NCI-H748 (cell line): ENCODE results near the gene PEX10.

Experiments used
- DNase-seq: peaks from one replicate; lab custom pipeline; 2025; ENCODE audit not compliant: unreplicated experiment; lab: John Stamatoyannopoulos, UW

The PEX10 gene

DNA sequence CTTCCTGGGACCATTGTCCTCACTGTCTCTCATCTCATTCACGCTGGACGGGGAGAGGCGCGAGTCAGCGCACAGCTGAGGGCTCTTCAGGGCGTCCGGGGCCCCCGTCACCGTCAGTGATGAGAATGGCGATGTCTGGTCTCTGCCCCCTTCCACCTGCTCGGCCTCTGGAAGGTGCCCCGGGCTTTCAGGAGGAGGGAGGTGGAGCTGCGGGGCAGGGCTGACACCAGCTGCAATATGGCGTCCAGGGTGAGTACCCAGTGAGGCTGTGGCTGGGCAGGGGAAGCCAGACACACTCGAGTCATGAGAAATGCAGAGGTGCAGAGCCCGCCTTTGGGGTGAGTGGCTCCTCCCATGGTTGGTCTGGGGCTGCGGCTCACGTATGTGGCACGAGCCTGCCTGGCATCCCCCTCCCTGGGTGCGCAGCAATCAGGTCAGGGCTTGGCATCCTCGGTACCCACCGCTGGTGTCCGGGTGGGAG, 36.1 kb downstream of the PEX10 start:
- DNase-seq = no peak

DNA sequence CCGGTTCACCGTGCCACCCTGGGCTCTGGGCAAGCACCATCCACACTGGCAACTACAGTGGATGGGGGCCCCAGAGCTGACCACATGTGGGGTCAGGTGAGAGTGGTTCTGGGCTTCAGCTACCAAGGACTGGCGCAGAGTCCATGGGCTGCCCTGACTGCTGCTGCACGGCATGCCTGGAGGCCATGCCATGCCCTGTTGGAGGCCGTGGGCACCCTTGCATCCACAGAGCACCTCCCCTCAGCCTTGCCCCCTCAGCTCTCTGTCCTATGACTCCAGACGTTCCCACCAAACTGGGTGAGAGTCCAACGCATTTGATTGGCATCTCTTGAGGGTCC, 36.5 kb downstream of the PEX10 start:
- no peak for DNase-seq

DNA sequence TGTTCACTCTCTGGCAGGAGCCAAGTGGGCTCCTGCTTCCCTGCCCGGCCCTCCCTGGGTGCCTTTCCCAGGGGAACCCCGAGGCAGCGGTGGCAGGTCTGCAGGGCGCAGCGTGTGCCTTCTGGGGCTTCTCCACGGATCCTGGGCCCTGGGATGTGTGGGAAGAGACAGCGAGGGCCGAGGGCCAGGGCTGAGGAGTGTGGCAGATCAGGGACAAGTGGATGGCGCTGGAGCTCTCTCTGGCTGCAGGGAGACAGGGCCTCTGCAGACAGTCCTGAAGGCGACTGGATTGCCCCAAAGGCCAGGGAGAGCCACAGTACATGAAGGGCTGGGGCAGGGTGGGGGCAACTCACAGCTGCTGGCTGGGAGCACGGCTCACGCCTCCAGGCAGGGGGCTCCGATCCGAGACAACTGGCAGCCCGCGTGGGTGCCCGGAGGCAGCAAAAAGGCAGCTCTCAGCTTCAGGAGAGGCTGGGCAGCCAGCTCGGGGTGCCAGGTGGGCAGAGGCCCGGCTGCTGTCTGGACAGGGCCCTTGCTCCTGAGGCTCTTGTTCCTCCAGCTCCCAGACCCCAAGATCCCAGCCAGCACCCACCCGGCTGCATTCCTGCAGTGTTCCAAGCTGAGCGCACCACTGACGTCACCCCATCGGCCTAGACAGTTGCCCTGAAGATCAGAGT, 37.0 kb downstream of the PEX10 start:
- DNase-seq = no peak

DNA sequence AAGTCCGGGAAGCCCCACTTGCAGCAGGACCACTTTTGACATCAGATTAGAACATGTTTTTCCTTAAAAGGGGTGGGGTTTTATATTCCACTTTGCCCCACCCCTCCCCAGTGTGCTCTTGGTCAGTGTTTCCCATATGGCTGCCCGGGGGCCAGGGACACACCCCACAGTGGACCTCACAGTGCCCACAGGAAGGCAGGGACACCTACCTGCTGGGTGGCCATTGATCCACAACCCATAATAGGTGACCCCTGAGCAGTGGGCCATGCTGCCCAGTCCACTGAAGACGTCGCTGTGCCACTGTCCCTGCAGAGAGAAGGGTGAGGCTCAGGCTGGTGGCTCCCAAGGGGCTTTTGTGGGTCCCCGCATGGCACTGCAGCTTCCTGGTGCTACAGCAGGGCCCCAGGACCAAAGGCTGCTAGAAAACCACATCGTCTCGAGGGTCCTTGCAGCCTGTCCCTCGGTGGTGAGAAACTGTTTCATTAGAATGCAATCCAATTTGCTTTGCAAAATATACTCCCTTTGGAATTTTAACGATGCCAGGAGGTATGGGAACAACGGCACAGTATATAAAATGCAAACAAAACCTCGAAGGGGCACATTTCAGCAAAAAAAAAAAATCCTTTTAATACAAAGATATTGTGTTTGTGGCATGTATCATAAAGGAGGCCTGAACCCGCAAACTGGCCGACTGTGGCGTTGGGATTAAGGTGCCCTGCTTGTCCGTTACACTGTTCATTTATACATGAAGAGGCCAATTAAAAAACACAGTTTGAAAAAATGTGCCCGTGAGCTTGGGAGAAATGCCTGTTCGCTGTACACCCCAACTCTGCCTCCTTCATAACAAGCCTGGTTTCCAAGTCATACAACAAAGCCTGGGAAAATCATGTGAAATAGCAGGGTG, 37.9 kb downstream of the PEX10 start:
- no peak for DNase-seq

DNA sequence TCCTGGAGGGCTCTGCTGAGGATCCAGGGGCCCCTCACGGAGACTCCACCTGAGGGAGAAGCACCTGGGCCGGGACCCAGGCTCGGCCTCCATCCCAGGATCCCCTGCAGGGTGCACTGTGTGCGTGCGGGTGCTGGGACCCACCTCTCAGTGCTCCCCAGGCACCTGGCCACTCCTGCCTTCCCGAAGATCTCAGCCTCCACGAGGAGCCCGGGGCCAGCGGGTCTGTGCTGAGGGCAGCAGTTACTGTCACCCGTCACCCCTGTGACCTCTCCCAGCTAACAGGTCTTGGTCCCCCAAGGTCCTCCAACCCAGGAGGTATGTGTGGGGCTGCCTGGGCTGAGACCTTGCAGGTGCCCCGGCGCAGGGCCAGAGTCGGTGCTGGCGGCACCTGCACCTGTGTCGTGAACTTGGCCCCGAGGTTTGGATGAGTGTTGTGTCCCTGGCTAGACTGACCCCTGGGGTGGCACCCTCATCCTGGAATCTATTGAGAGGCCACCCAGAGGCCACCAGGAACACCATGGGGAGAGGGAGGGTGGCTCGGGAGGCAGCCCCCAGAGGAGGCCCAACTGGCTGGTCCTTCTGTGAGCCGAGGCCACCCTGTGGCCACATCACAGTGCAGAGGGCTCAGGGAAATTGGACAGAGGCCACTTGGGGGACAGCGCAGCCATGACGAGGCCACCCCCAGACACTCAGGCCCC, 38.7 kb downstream of the PEX10 start:
- DNase-seq = no peak

DNA sequence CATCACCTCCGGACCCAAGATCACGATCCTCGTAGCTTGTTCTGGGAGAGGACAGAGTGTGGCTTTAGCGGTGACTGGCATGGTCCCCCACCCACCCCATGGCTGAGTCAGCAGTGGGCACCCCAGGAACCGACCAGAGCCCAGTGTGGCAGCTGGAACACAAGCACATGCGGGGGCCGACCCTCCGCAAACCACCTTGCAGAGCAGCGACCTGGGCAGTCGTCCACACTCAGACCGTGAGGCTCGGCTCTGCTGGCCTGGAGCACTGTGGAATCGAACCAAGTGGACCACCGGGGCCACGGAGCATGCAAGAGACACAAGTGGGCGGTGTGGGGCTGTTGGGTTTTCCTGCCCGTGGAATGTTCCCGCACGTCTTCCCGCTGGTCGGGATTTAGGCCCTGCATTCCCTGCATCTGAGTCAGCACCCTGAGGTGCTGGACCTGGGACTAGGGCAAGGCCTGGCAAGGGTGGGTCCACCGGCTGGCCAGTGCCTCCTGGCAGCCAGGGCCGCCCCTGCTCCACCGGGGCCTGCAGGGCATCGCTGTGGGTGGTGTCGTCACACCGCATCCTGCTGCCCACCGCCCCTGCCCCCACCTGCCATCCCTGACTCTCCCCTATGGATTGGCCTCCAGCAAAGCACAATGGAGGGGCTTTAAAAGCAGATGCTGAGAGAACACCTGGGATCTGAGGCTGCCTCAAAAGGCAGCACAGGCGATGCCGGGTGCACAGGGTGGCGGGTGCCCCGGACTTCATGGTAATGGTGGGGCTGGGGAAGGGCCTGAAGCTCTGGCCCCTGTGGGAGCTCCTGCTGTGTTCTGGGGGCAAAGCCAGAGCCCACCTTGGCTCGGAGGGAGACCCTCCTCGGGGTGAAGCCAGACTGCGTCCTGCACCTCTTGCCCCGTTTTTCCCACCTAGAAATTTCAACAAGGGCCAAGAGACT, 39.5 kb downstream of the PEX10 start:
- DNase-seq = no peak

DNA sequence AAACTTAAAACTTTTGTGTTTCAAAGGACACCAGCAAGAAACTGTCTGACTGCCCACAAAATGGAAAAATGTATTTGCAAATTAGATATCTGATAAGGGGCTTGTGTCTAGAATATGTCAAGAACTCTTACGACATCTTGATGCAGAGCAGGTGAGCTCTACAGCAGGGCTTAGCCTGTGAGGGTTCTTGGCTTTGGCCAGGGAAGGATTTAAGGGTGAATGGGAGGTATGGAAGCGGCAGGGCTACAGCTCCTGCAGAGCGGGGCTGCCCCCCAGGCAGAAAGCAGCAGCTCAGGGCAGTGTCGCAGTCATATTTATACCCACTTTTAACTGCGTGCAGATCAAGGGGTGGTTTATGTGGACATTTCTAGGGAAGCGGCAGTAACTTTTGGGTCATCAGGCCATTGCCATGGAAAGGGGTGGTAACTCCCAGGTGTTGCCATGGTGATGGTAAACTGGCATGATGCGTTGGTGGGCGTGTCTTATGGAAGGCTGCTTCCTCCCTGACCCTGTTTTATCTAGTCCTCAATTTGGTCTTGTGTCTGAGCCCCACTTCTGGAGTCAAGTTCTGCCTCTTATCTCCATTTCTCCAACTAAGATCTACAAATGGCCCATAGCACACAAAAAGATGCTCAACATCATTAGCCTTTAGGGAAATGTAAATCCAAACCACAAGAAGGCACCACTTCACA, 44.2 kb downstream of the PEX10 start:
- DNase-seq = no peak

DNA sequence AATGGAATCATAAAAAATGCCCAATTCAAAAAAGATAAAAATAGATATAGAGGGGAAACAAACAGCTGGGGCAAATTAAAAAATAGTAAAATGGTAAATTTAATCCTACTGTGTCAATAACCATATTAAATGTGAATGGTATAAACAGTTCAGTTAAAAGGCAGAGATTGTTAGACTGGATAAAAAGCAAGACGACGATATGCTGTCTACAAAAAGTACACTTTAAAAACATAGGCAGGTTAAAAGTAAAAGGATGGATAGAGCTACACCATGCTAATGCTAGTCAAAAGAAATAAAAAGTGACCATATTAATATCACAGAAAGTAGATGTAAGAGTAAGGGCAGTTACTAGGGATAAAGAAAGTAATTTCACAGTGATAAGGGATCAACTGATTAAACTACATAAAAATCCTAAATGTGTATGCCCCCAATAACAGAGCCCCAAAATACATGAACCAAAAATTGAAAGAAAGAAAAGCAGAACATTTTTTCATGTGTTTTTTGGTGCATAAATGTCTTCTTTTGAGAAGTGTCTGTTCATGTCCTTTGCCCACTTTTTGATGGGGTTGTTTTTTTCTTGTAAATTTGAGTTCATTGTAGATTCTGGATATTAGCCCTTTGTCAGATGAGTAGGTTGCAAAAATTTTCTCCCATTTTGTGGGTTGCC, 48.4 kb downstream of the PEX10 start:
- DNase-seq = no peak

DNA sequence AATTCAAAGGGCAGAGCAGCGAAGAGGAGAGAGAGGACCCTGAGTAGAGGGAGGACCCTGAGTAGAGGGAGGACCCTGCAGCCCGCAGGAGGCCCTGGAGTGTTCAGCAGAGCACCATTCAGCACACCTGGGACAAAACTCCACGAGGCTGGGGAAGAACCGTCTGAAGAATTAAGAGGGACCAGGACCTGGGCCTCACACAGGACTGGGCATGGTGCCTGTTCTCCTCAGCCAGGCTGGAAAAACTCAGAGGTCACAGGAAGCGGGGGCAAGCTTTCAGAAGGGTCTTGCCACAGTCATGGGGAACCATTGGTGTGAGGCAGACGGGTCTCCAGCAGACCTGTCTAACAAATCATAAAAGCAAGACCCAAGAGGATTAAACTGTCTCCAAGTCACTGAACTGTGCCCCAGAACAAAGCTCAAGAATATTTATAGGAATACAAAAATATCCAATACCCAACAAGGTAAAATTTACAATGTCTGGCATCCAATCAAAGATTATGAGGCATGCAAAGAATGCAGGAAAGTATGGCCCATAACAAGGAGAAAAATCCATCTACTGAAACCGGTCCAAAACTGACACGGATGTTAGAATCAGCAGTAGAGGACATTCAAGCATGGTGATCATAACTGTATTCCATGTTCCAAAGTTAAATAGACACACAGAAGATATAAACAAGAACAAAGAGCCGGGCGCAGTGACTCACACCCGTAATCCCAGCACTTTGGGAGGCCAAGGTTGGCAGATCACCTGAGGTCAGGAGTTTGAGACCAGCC, 51.6 kb downstream of the PEX10 start:
- DNase-seq = no peak

DNA sequence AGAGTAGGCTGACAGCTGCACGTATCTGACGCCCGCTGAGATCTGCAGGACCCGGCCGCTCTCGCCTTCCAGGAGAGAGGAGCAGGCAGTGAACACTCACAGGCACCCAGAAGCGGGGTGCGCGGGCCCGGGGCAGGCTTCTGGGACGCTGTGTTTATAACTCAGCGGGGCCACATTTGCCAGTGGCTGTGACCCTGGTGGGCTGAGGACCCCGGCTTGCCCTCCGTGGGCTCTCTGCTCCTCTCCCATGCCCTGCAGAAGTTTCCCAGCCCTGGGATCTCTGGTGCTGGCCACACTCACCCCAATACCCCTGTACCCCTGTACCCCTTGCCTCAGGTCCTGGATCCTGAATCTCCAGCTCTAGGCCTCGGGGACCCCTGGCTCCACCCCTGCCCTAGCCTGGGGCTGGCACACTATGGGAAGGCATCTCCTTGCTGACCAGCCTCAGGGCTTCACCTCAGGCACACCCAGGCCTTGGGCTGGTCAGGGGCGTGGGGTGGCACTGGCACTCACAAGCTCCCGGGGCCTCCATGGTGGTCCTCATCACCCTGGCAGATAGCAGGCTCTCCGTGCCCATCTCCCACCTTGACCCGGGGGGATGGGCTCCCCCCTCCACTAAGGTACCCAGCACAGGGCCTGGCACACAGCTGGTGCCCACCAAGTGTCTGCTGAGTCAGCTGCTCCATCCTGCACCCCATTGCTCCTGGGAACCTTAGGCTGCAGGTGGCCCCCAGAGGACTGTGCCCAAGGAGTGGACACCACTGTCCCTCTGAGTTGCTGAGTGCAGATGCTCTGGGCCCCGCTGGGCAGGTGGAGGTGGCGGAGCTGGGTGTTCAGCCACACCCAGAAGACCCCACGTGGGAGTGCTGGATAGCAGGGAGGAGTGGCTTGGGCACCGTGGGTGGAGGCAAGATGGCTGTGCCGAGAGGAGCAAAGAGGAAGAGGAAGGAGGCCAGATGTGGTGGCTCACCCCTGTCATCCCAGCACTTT, 53.4 kb downstream of the PEX10 start:
- DNase-seq = no peak

DNA sequence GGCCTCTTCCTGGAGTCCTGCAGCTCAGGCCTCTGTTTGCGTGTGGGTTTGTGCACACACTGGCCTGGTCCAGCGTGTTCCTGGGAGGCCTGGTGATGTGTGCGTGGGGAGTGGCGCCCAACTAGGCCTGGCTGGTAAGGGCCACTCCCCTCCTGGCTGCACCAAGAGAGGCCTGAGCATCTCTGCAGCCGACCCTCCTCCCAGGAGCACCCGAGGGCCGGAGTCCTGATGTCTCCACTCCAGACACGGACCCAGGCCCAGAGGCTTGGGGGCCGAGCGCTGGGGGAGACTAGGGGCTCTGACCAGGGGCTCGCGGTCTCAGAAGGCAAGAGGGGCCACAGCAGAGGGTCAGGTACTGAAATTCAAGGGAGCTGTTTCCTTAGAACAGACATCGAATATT, 54.3 kb downstream of the PEX10 start:
- DNase-seq = no peak

DNA sequence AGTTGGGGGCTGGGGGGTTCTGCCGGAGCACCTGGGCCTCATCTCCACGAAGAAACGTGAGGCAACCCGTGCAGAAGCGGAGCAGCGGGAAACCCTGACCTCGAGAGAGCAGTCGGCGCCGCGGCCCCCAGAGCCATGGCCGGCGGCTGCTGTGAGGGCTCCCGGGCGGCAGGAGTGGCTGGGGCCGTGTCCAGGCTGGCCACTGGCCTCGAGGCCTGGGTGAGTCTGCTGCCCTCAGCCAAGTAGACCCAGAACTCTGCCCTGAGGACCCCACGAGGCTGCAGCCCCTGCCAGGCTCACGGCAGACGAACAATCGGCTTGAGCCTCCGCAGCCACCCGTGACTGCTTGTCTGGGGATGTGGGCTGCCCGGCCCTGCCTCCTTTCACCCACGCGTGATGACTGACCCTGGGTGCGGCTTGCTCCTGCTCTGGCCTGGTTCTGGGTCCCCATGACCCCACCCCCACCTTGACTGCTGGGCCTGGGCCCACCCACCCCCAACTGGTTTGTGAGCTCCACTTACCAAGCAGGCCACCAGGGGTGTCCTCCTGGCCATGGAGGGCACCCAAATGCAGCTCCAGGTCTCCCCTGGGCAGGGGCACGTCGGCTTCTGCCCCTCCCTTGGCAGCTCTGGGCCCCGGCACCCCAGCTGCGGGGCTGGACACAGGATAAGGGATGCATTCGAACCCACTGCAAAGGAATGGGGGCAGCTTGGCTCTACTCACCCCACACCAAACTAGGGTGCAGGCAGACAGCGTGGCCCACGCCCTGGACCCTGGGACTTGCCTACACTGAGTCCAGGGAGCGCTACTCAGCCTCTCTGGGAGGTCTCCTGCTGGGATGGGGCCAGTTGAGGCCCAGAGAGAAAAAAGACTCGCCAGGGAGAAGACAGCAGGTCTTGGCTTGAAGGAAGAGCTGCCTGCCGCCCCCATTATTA, 55.2 kb downstream of the PEX10 start:
- no peak for DNase-seq

DNA sequence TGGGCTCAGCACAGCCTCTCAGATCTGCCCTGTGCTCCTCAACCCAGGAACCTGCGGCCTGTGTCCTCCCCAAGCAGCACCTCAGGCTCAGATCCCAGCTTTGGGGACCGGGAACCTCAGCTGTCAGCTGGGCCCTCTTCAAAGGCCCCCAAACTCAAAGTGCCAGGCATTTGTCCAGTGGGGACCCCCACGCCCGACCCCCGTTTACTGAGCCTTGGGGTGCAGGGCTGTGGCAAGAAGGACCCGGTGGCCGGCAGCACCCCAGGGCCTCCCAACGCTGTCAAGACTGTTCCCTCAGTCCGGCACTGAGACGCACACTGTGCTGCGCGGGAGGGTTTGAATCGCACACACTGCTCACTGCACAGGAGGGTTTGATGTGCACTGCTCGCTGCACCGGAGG, 56.0 kb downstream of the PEX10 start:
- no peak for DNase-seq

DNA sequence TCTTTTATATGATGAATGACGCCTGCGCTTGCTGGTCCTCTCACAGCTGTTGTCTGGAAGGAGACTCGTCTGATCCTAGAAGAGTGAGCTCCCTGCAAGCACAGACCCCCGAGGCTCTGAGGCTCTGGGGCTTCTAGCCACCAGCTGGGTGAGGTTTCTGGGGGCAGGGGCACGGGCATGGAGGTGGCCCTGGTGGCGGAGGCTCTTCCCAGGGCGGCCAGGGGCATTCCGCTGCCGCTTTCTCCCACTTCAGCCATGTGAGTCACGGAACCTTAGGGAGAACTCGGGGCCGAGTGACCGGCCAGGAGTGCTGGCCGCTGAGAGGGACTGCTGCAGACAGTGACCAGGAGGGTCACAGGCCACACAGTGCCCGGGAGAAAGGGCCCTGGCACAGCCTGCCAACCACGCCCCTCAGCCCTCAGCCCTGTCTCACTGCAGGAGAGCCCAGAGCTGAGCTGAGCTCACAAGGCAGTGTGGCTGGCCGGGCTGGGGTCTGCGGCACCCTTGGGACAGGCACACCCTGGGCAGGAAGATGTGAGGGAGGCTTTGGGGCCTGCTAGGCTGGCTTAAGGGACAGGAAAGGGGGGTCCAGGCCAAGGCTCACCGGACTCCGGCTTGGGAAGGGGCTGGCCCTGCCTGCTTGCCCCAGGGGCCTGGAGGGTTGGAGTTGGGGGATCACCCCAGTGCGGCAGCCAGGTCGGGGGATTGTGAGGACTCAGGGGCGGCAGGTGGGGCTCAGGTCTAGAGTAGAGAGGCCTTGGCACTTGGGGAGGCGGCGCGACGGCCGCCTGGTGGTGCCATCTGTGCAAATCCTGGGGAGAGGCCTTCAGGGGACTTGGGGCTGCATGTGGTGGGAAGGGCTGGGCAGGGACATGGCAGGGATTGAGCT, 56.7 kb downstream of the PEX10 start:
- DNase-seq = no peak

DNA sequence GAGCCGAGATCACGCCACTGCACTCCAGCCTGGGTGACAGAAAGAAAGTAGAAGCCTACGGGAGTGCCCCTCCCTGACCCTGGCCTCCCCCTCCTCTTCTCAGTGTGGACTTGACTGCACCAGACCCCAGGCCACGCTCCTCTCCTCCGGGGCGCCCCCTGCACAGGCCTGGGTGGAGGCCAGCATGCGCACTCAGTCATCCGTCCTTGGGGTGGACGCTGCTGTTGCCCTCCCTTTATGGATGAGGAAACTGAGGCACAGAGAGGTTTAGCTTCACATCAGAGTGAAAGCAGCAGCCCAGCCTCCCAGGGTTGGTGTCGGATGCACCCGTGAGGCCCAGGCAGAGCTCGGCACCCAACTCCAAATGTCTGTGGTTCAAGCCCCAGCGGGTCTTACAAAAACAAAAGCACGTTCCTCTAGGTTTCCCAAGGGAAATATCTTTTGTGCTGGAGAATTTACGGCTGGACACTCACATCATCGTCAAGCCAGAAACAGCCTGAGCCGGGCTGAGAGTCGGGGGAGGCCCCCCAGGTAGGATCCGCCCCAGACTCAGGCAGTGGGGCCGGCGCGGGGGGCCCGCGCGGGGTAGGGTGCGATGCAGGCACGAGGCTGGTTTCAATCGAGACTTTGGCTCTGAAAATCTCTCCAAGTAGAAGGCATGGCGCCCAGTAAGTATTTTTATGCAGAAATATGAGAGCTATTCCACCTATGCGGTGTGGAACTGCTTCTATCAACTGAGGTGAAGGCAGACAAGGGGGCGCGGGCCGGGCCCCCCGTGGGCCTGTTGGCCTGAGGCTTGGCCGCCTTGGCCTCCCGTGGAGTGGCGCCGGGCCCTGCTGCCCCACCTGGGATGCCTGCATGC, 57.6 kb downstream of the PEX10 start:
- DNase-seq = no peak
